HCT116 (cell line): ENCODE measurements around the gene CLCN3. TPM values are rescaled to one million over a fixed set of nuclear protein-coding genes. Genes with fewer than 3 reads are reported as not detected.

ENCODE experiments used
- ATAC-seq: fragments of 200-7000 bp; cut with Tn5 transposase; 2 replicates; pipeline ENCODE4 v1.9.1; 2020; ENCODE audit warnings: mild to moderate bottlenecking, moderate library complexity
- BruUV-seq: library from RNA; stranded (reverse); fragments of 400-500 nt; replicated peaks from 2 replicates; lab custom pipeline; 2021; lab: Mats Ljungman, UMichigan
- CTCF ChIA-PET: fragments of 300-600 bp; sonication (Branson Sonifier 250); formaldehyde crosslinking; loops from one replicate; lab custom pipeline; 2021; ENCODE audit warnings: antibody characterized with exemption; lab: Charles Lee
- POLR2A ChIA-PET: fragments of 300-600, 350-600 bp; sonication (Branson Sonifier 250); formaldehyde crosslinking; loops from one replicate; lab custom pipeline; 2021; ENCODE audit warnings: antibody characterized with exemption; lab: Charles Lee
- RAD21 ChIA-PET, 2 experiments: fragments of 300-600 bp; sonication (Branson Sonifier 250); formaldehyde crosslinking; loops; one replicate each; lab custom pipeline; 2023; ENCODE audit warnings: low total read pairs in 2 of 2; ENCODE audit not compliant: uncharacterized antibody in 2 of 2, unreplicated experiment in 2 of 2, low non-redundant PET in 1 of 2; lab: Charles Lee
- DNase-seq: peaks from one replicate; pipeline ENCODE4 v3.0.0-alpha.2; 2010; ENCODE audit warnings: low read depth, low spot score
- H2AFZ ChIP-seq: fragments of 200-600 bp; shearing (Covaris generic), sonication (generic); 2 replicates; pipeline ENCODE4 v1.6.1; 2017; ENCODE audit warnings: low read depth, mixed run types, mixed read lengths, antibody characterized with exemption, low read length; ENCODE audit not compliant: poor library complexity, severe bottlenecking
- H3K27ac ChIP-seq: 2 replicates; pipeline ENCODE4 v1.5.1; 2012; ENCODE audit warnings: low read depth, low read length
- H3K27me3 ChIP-seq: fragments of 200-600 bp; sonication (generic); 2 replicates; pipeline ENCODE4 v1.6.1; 2016; ENCODE audit warnings: mixed run types, low read length, mixed read lengths; ENCODE audit not compliant: insufficient read depth
- H3K36me3 ChIP-seq, 2 experiments: fragments of 200-500 bp in 1 of 2; fragments of 200-600 bp in 1 of 2; sonication (Bioruptor generic) in 1 of 2; sonication (generic) in 1 of 2; 2 replicates each; pipeline versions ENCODE4 v1.5.1 to v1.6.1; 2014 to 2016; ENCODE audit warnings: low read length in 2 of 2, inconsistent platforms in 1 of 2, mixed read lengths in 1 of 2, mixed run types in 1 of 2; ENCODE audit not compliant: insufficient read depth in 2 of 2, control insufficient read depth in 1 of 2
- H3K4me1 ChIP-seq, 2 experiments: fragments of 200-600 bp in 1 of 2; sonication (generic) in 1 of 2; 2 replicates each; pipeline versions ENCODE4 v1.5.1 to v1.6.1; 2012 to 2017; ENCODE audit warnings: low read length in 2 of 2, inconsistent platforms in 1 of 2, mild to moderate bottlenecking in 1 of 2, mixed read lengths in 1 of 2, mixed run types in 1 of 2, moderate library complexity in 1 of 2; ENCODE audit not compliant: insufficient read depth in 2 of 2, control insufficient read depth in 1 of 2
- H3K4me2 ChIP-seq: fragments of 200-600 bp; sonication (generic); 2 replicates; pipeline ENCODE4 v1.6.1; 2017; ENCODE audit warnings: mixed run types, low read length, mixed read lengths
- H3K4me3 ChIP-seq, 2 experiments: fragments of 200-600 bp in 1 of 2; sonication (generic) in 1 of 2; replicated peaks in 1 of 2; 2 replicates each; pipeline ENCODE4 v1.5.1; 2011 to 2016; ENCODE audit warnings: low read length in 2 of 2, control low read depth in 1 of 2, low read depth in 1 of 2, mild to moderate bottlenecking in 1 of 2, mixed read lengths in 1 of 2, mixed run types in 1 of 2
- H3K79me2 ChIP-seq: fragments of 200-600 bp; sonication (generic); 2 replicates; pipeline ENCODE4 v1.6.1; 2017; ENCODE audit warnings: mild to moderate bottlenecking, mixed run types, low read length, moderate library complexity, mixed read lengths; ENCODE audit not compliant: insufficient read depth
- H3K9ac ChIP-seq: fragments of 200-600 bp; sonication (generic); 2 replicates; pipeline ENCODE4 v1.6.1; 2016; ENCODE audit warnings: low read length, mixed read lengths
- H3K9me2 ChIP-seq: fragments of 200-600 bp; sonication (generic), shearing (Covaris generic); 2 replicates; pipeline ENCODE4 v1.6.1; 2017; ENCODE audit warnings: mixed run types, mild to moderate bottlenecking, moderate library complexity; ENCODE audit not compliant: insufficient read depth
- H3K9me3 ChIP-seq, 2 experiments: fragments of 200-500 bp in 1 of 2; fragments of 200-600 bp in 1 of 2; sonication (Bioruptor generic) in 1 of 2; sonication (generic) in 1 of 2; 2 replicates each; pipeline ENCODE4 v1.6.1; 2014 to 2017; ENCODE audit warnings: low read length in 2 of 2, mixed read lengths in 2 of 2, inconsistent platforms in 1 of 2, low read depth in 1 of 2, mild to moderate bottlenecking in 1 of 2, mixed run types in 1 of 2, moderate library complexity in 1 of 2; ENCODE audit not compliant: control insufficient read depth in 1 of 2, insufficient read depth in 1 of 2
- H4K20me1 ChIP-seq: fragments of 200-600 bp; sonication (generic), shearing (Covaris generic); 2 replicates; pipeline ENCODE4 v1.6.1; 2017; ENCODE audit warnings: mixed run types, mild to moderate bottlenecking, moderate library complexity; ENCODE audit not compliant: insufficient read depth
- FOSL1 ChIP-seq: IDR thresholded peaks from 2 replicates; pipeline ENCODE4 v1.6.1; 2012; ENCODE audit warnings: low read depth
- SIN3A ChIP-seq: IDR thresholded peaks from 2 replicates; pipeline ENCODE4 v1.6.1; 2012; ENCODE audit warnings: low read depth
- SP1 ChIP-seq: IDR thresholded peaks from 2 replicates; pipeline ENCODE4 v1.6.1; 2012; ENCODE audit warnings: low read depth
- TCF7L2 ChIP-seq: IDR thresholded peaks from 2 replicates; pipeline ENCODE4 v1.7.0; 2011; ENCODE audit warnings: borderline replicate concordance, inconsistent platforms; ENCODE audit not compliant: insufficient read depth, insufficient read length; ENCODE audit errors: extremely low read depth
- YY1 ChIP-seq: IDR thresholded peaks from 2 replicates; pipeline ENCODE4 v1.6.1; 2011; ENCODE audit warnings: low read length, low read depth, moderate library complexity, mild to moderate bottlenecking; ENCODE audit not compliant: insufficient replicate concordance; ENCODE audit errors: extremely low read depth
- intact Hi-C: fragments of 100-400 bp; cut with micrococcal nuclease; formaldehyde crosslinking; loops from 2 replicates; pipeline ENCODE4 v1.10.0; 2022
- total RNA-seq: library from RNA; stranded (reverse); gene quantifications from one replicate; pipeline ENCODE4 v1.2.1, GENCODE V29; 2021; ENCODE audit not compliant: unreplicated experiment
- TF ChIP-seq, protein P1 (sequence below), 3 experiments: fragments of 200-600 bp in 1 of 3; sonication (generic) in 1 of 3; IDR thresholded peaks in 2 of 3; conservative IDR thresholded peaks in 1 of 3; 2 replicates each; pipeline ENCODE4 v1.5.1; 2012 to 2017; ENCODE audit warnings: low read depth in 2 of 3, low read length in 2 of 3, antibody characterized with exemption in 1 of 3, borderline replicate concordance in 1 of 3, control low read depth in 1 of 3, mild to moderate bottlenecking in 1 of 3, mixed read lengths in 1 of 3, mixed run types in 1 of 3, moderate library complexity in 1 of 3; ENCODE audit not compliant: insufficient read depth in 1 of 3
- TF ChIP-seq, protein P2 (sequence below): IDR thresholded peaks from 2 replicates; pipeline ENCODE4 v1.6.1; 2012; ENCODE audit warnings: low read depth

CLCN3 gene
- total RNA-seq, 1 experiment from 2014 or later: 60.4 TPM

DNA sequence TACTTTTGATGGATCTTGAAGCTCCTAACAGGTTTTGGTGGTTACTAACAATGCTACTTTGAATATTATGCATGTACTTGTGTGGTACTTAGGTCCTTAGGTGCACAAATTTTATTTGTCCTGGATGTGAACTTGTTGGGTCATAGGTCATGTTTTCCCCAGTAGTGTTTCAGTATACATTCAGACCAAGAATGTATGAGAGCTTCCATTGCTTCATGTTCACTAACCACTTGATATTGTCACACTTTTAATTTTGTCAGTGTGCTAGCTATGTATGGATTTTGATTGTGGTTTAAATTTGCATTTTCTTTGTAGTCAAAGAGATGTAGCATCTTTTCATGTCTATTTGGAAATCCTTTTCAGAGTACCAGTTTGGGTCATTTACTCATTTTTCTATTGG is 32.2 kb downstream of the CLCN3 start:
- BruUV-seq: no TSS peak
- Histone ChIP-seq H3K4me1 (peaks cover 2 to 4% of the 10 kb centered on the region in 2 experiments; a peak in 3 of 4 replicates), H3K9me3 (no peaks in the 10 kb centered on the region), H3K27ac (no peak overlapping the region), H3K27me3 (no peaks in the 10 kb centered on the region), H3K36me3 (no peaks in the 10 kb centered on the region), H4K20me1 (no peaks in the 10 kb centered on the region), H3K4me3 (no peak overlapping the region), H3K9ac (no peak overlapping the region), H3K4me2 (no peak overlapping the region), H2AFZ (no peak overlapping the region), H3K79me2 (peaks cover 69% of the 10 kb centered on the region), H3K9me2 (no peaks in the 10 kb centered on the region)
- no peak for TF ChIP-seq SIN3A
- no peak for TF ChIP-seq YY1
- no peak for TF ChIP-seq FOSL1
- TF ChIP-seq TCF7L2: no peak
- TF ChIP-seq, protein P1, sequence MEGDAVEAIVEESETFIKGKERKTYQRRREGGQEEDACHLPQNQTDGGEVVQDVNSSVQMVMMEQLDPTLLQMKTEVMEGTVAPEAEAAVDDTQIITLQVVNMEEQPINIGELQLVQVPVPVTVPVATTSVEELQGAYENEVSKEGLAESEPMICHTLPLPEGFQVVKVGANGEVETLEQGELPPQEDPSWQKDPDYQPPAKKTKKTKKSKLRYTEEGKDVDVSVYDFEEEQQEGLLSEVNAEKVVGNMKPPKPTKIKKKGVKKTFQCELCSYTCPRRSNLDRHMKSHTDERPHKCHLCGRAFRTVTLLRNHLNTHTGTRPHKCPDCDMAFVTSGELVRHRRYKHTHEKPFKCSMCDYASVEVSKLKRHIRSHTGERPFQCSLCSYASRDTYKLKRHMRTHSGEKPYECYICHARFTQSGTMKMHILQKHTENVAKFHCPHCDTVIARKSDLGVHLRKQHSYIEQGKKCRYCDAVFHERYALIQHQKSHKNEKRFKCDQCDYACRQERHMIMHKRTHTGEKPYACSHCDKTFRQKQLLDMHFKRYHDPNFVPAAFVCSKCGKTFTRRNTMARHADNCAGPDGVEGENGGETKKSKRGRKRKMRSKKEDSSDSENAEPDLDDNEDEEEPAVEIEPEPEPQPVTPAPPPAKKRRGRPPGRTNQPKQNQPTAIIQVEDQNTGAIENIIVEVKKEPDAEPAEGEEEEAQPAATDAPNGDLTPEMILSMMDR (IDR thresholded peaks at IDR 0.05 in 2 of 3, conservative IDR thresholded peaks at IDR 0.05 in 1 of 3; ENCODE audit: borderline replicate concordance in 1 of 3, insufficient read depth in 1 of 3, low read depth in 2 of 3, low read length in 2 of 3): no peak
- no peak for TF ChIP-seq SP1
- TF ChIP-seq, protein P2, sequence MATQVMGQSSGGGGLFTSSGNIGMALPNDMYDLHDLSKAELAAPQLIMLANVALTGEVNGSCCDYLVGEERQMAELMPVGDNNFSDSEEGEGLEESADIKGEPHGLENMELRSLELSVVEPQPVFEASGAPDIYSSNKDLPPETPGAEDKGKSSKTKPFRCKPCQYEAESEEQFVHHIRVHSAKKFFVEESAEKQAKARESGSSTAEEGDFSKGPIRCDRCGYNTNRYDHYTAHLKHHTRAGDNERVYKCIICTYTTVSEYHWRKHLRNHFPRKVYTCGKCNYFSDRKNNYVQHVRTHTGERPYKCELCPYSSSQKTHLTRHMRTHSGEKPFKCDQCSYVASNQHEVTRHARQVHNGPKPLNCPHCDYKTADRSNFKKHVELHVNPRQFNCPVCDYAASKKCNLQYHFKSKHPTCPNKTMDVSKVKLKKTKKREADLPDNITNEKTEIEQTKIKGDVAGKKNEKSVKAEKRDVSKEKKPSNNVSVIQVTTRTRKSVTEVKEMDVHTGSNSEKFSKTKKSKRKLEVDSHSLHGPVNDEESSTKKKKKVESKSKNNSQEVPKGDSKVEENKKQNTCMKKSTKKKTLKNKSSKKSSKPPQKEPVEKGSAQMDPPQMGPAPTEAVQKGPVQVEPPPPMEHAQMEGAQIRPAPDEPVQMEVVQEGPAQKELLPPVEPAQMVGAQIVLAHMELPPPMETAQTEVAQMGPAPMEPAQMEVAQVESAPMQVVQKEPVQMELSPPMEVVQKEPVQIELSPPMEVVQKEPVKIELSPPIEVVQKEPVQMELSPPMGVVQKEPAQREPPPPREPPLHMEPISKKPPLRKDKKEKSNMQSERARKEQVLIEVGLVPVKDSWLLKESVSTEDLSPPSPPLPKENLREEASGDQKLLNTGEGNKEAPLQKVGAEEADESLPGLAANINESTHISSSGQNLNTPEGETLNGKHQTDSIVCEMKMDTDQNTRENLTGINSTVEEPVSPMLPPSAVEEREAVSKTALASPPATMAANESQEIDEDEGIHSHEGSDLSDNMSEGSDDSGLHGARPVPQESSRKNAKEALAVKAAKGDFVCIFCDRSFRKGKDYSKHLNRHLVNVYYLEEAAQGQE: no peak
- ChIA-PET POLR2A (no interaction called here), RAD21 (no interaction called here), CTCF (interaction anchor here (1.3 kb wide), 1 partner anchor 12 kb away, joined by 3 read pairs; no protein-coding TSS in a partner anchor)
- ATAC-seq (no peak), DNase-seq (no peak)
- intact Hi-C loops: no loop called here
